GM21737 (cell line): ENCODE measurements around the gene AK5.

ENCODE experiments used
- ATAC-seq: cut with Tn5 transposase; IDR thresholded peaks from one replicate; pipeline ENCODE4 v1.9.1; 2021; ENCODE audit warnings: mild to moderate bottlenecking, moderate library complexity; ENCODE audit not compliant: unreplicated experiment

Gene AK5

GRCh38 chr1:77281491-77282186 is at the start of gene AK5:
Gene AK5, plus strand, starts transcription at chr1:77282019. Its CDS starts 295 bp downstream, at chr1:77282314.
- no peak for ATAC-seq

GRCh38 chr1:77232829-77233228 is 49.0 kb upstream of the AK5 start:
- no peak for ATAC-seq

- ATAC-seq: no peak
Observed at GRCh38 chr1:77234096-77234495, 47.7 kb upstream of the AK5 start.

GRCh38 chr1:77234943-77235342 is 46.9 kb upstream of the AK5 start:
- ATAC-seq: no peak

- no peak for ATAC-seq
Observed at GRCh38 chr1:77238462-77238861, 43.4 kb upstream of the AK5 start.

- no peak for ATAC-seq
Observed at GRCh38 chr1:77239311-77239710, 42.5 kb upstream of the AK5 start.

GRCh38 chr1:77245830-77246229 is 36.0 kb upstream of the AK5 start:
- ATAC-seq: no peak

GRCh38 chr1:77250126-77250525 is 31.7 kb upstream of the AK5 start:
- ATAC-seq: no peak

GRCh38 chr1:77253211-77253610 is 28.6 kb upstream of the AK5 start:
- no peak for ATAC-seq

- ATAC-seq: no peak
Observed at GRCh38 chr1:77263708-77264107, 18.1 kb upstream of the AK5 start.

GRCh38 chr1:77265180-77265579 is 16.6 kb upstream of the AK5 start:
- ATAC-seq: no peak

- no peak for ATAC-seq
Observed at GRCh38 chr1:77267035-77267434, 14.8 kb upstream of the AK5 start.

GRCh38 chr1:77271852-77272580 is 9.8 kb upstream of the AK5 start:
- no peak for ATAC-seq

GRCh38 chr1:77273891-77274290 is 7.9 kb upstream of the AK5 start:
- ATAC-seq: no peak

GRCh38 chr1:77275194-77275593 is 6.6 kb upstream of the AK5 start:
- ATAC-seq: no peak

GRCh38 chr1:77276941-77277340 is 4.9 kb upstream of the AK5 start:
- no peak for ATAC-seq

- no peak for ATAC-seq
Observed at GRCh38 chr1:77279929-77280328, 1.9 kb upstream of the AK5 start.

GRCh38 chr1:77280962-77281361 is 857 bp upstream of the AK5 start:
- no peak for ATAC-seq

- ATAC-seq: no peak
Observed at GRCh38 chr1:77282187-77282865, 507 bp downstream of the AK5 start.

GRCh38 chr1:77282866-77283539 is 1.2 kb downstream of the AK5 start:
- no peak for ATAC-seq

- no peak for ATAC-seq
Observed at GRCh38 chr1:77283701-77284425, 2.0 kb downstream of the AK5 start.
